ES-I3 (cell line): ENCODE results near the gene AFF3.
"Not testable (repeated sequence)": the region's sequence is repeated elsewhere in the genome, so short reads cannot be mapped to it uniquely, and the experiment has no call there.

ENCODE experiments used
- H3K36me3 ChIP-seq: 2 replicates; pipeline ENCODE4 v1.6.1; 2013; ENCODE audit warnings: mild to moderate bottlenecking, low read length, control low read depth, moderate library complexity; ENCODE audit not compliant: insufficient read depth
- H3K4me1 ChIP-seq: 2 replicates; pipeline ENCODE4 v1.6.1; 2013; ENCODE audit warnings: mild to moderate bottlenecking, control low read depth, low read length; ENCODE audit not compliant: insufficient read depth
- H3K9ac ChIP-seq: 2 replicates; pipeline ENCODE4 v1.6.1; 2013; ENCODE audit warnings: low read depth, mild to moderate bottlenecking, low read length, moderate library complexity
- H3K9me3 ChIP-seq: 2 replicates; pipeline ENCODE4 v1.6.1; 2013; ENCODE audit warnings: mild to moderate bottlenecking, low read length, moderate library complexity; ENCODE audit not compliant: control insufficient read depth, insufficient read depth

AFF3 gene

GRCh38 chr2:100106460-100106859 lies 35.9 kb downstream of the AFF3 start:
- Histone ChIP-seq H3K9me3 (no peaks in the 10 kb centered on the region), H3K4me1 (peaks cover 11% of the 10 kb centered on the region), H3K9ac (peak overlapping the region; percentile 53; the same call in 1 of the 2 replicates), H3K36me3 (no peaks in the 10 kb centered on the region)

- no peaks in the 10 kb centered on the region for H3K36me3 ChIP-seq
- no peaks in the 10 kb centered on the region for H3K9me3 ChIP-seq
- peaks cover 11% of the 10 kb centered on the region for H3K4me1 ChIP-seq
- peak overlapping the region; percentile 53 for H3K9ac ChIP-seq
Observed at GRCh38 chr2:100105678-100106054, 36.7 kb downstream of the AFF3 start.

GRCh38 chr2:100104718-100105677 lies 37.4 kb downstream of the AFF3 start:
- no peaks in the 10 kb centered on the region for H3K9me3 ChIP-seq
- H3K9ac ChIP-seq = peak overlapping the region; percentile 53; the same call in 1 of the 2 replicates
- H3K4me1 ChIP-seq = peaks cover 11% of the 10 kb centered on the region
- no peaks in the 10 kb centered on the region for H3K36me3 ChIP-seq

GRCh38 chr2:100104265-100104664 lies 38.1 kb downstream of the AFF3 start:
- H3K9me3 ChIP-seq = not testable (repeated sequence)

GRCh38 chr2:100103527-100104252 lies 38.7 kb downstream of the AFF3 start:
- not testable (repeated sequence) for H3K9ac ChIP-seq, H3K9me3 ChIP-seq

More at GRCh38 chr2:100104265-100104664, 38.1 kb downstream of the AFF3 start:
- not testable (repeated sequence) for H3K9ac ChIP-seq, H3K36me3 ChIP-seq
- peaks cover 11% of the 10 kb centered on the region for H3K4me1 ChIP-seq

GRCh38 chr2:100102466-100103180 lies 39.8 kb downstream of the AFF3 start:
- not testable (repeated sequence) for H3K9ac ChIP-seq, H3K36me3 ChIP-seq, H3K9me3 ChIP-seq, H3K4me1 ChIP-seq

More at GRCh38 chr2:100103527-100104252, 38.7 kb downstream of the AFF3 start:
- H3K36me3 ChIP-seq = not testable (repeated sequence)
- peaks cover 11% of the 10 kb centered on the region for H3K4me1 ChIP-seq

- H3K9me3 ChIP-seq, H3K36me3 ChIP-seq, H3K4me1 ChIP-seq, H3K9ac ChIP-seq: not testable (repeated sequence)
Observed at GRCh38 chr2:100098855-100099254, 43.5 kb downstream of the AFF3 start.

- not testable (repeated sequence) for H3K9me3 ChIP-seq, H3K9ac ChIP-seq, H3K36me3 ChIP-seq, H3K4me1 ChIP-seq
Observed at GRCh38 chr2:100097611-100098294, 44.6 kb downstream of the AFF3 start.

- not testable (repeated sequence) for H3K9me3 ChIP-seq, H3K9ac ChIP-seq, H3K4me1 ChIP-seq, H3K36me3 ChIP-seq
Observed at GRCh38 chr2:100095845-100096244, 46.5 kb downstream of the AFF3 start.

- not testable (repeated sequence) for H3K9me3 ChIP-seq, H3K9ac ChIP-seq, H3K4me1 ChIP-seq, H3K36me3 ChIP-seq
Observed at GRCh38 chr2:100091807-100092206, 50.6 kb downstream of the AFF3 start.

- not testable (repeated sequence) for H3K9ac ChIP-seq, H3K4me1 ChIP-seq, H3K9me3 ChIP-seq, H3K36me3 ChIP-seq
Observed at GRCh38 chr2:100085744-100086143, 56.6 kb downstream of the AFF3 start.

- H3K36me3 ChIP-seq, H3K9ac ChIP-seq, H3K9me3 ChIP-seq, H3K4me1 ChIP-seq: not testable (repeated sequence)
Observed at GRCh38 chr2:100083421-100084216, 58.8 kb downstream of the AFF3 start.

- H3K4me1 ChIP-seq, H3K9me3 ChIP-seq, H3K9ac ChIP-seq, H3K36me3 ChIP-seq: not testable (repeated sequence)
Observed at GRCh38 chr2:100082302-100082978, 60.0 kb downstream of the AFF3 start.
